ENCODE measurements around the gene AMN1. TPM values are rescaled to one million over a fixed set of nuclear protein-coding genes. Genes with fewer than 3 reads are reported as not detected.

AMN1 gene
- total and polyA plus RNA-seq, 2 experiments from 2014 or later = 11.7 to 18.1 TPM

GRCh38 chr12:31655208-31655607 is 73.6 kb downstream of the AMN1 start:
- peak in 1 of 2 donors; percentile 46 for DNase-seq (ENCODE audit: low read depth in 1 of 2, low spot score in 1 of 2)
- H3K4me1 ChIP-seq (ENCODE audit: low read depth) = peaks cover 27% of the 10 kb centered on the region
- no peaks in the 10 kb centered on the region for H3K36me3 ChIP-seq
- no peaks in the 10 kb centered on the region for H3K27me3 ChIP-seq
- no peak overlapping the region for H3K4me3 ChIP-seq
- TF ChIP-seq CTCF (IDR thresholded peaks at IDR 0.05; ENCODE audit: low read depth, low read length) = no peak
- H3K27ac ChIP-seq = peak overlapping the region; percentile 69
- H3K9me3 ChIP-seq (ENCODE audit: low read depth) = no peaks in the 10 kb centered on the region

GRCh38 chr12:31651893-31652521 is 76.8 kb downstream of the AMN1 start:
- Histone ChIP-seq H3K9me3 (ENCODE audit: low read depth) (no peaks in the 10 kb centered on the region), H3K27ac (no peak overlapping the region), H3K4me3 (no peak overlapping the region), H3K4me1 (ENCODE audit: low read depth) (peaks cover 25% of the 10 kb centered on the region), H3K36me3 (no peaks in the 10 kb centered on the region), H3K27me3 (no peaks in the 10 kb centered on the region)
- TF ChIP-seq CTCF (IDR thresholded peaks at IDR 0.05; ENCODE audit: low read depth, low read length) = no peak
- peak in 1 of 2 donors; percentile 34 for DNase-seq (ENCODE audit: low read depth in 1 of 2, low spot score in 1 of 2)

GRCh38 chr12:31650918-31651317 is 77.9 kb downstream of the AMN1 start:
- Histone ChIP-seq H3K9me3 (ENCODE audit: low read depth) (no peaks in the 10 kb centered on the region), H3K27me3 (no peaks in the 10 kb centered on the region), H3K27ac (peak overlapping the region; percentile 56)

GRCh38 chr12:31647086-31647491 is 81.7 kb downstream of the AMN1 start:
- Histone ChIP-seq H3K27me3 (no peaks in the 10 kb centered on the region), H3K4me1 (ENCODE audit: low read depth) (peaks cover 14% of the 10 kb centered on the region), H3K36me3 (no peaks in the 10 kb centered on the region), H3K4me3 (no peak overlapping the region), H3K9me3 (ENCODE audit: low read depth) (no peaks in the 10 kb centered on the region), H3K27ac (peak overlapping the region; percentile 69)
- no peak for TF ChIP-seq CTCF (IDR thresholded peaks at IDR 0.05; ENCODE audit: low read depth, low read length)
- no peak for DNase-seq (ENCODE audit: low read depth in 1 of 2, low spot score in 1 of 2)

More at GRCh38 chr12:31650918-31651317, 77.9 kb downstream of the AMN1 start:
- Histone ChIP-seq H3K36me3 (no peaks in the 10 kb centered on the region), H3K4me3 (no peak overlapping the region), H3K4me1 (ENCODE audit: low read depth) (peaks cover 24% of the 10 kb centered on the region)
- TF ChIP-seq CTCF (IDR thresholded peaks at IDR 0.05; ENCODE audit: low read depth, low read length) = no peak
- peak in 1 of 2 donors; percentile 34 for DNase-seq (ENCODE audit: low read depth in 1 of 2, low spot score in 1 of 2)

- Histone ChIP-seq H3K27ac (no peak overlapping the region), H3K36me3 (no peaks in the 10 kb centered on the region), H3K9me3 (ENCODE audit: low read depth) (no peaks in the 10 kb centered on the region), H3K4me3 (no peak overlapping the region), H3K27me3 (no peaks in the 10 kb centered on the region), H3K4me1 (ENCODE audit: low read depth) (peaks cover 14% of the 10 kb centered on the region)
- DNase-seq (ENCODE audit: low read depth in 1 of 2, low spot score in 1 of 2) = no peak
- no peak for TF ChIP-seq CTCF (IDR thresholded peaks at IDR 0.05; ENCODE audit: low read depth, low read length)
Measured at GRCh38 chr12:31645924-31646323, 82.9 kb downstream of the AMN1 start.
